Natural killer cell (primary cell): Measurements from ENCODE around the gene PRXL2B. TPM values are rescaled to one million over a fixed set of nuclear protein-coding genes. Genes with fewer than 3 reads are reported as not detected.

Source experiments
- ATAC-seq, 3 donors: fragments of 150-1000 bp in 2 of 3; fragments of 200-7000 bp in 1 of 3; cut with Tn5 transposase; 1 replicate in 1 of 3; 2 replicates in 2 of 3; pipeline ENCODE4 v1.10.0; 2021; ENCODE audit warnings: mild to moderate bottlenecking in 2 of 3, moderate library complexity in 2 of 3
- DNase-seq, 2 donors: peaks; one replicate each; pipeline versions ENCODE4 v3.0.0 to v3.0.0-alpha.2; 2013 to 2021; ENCODE audit warnings: mixed read lengths in 1 of 2
- H3K27ac ChIP-seq: one replicate; pipeline ENCODE4 v1.5.1; 2013; ENCODE audit warnings: mild to moderate bottlenecking, low read length
- H3K27me3 ChIP-seq: one replicate; pipeline ENCODE4 v1.6.1; 2013; ENCODE audit warnings: low read length; ENCODE audit not compliant: control insufficient read depth, insufficient read depth
- H3K36me3 ChIP-seq: one replicate; pipeline ENCODE4 v1.6.1; 2013; ENCODE audit warnings: low read length; ENCODE audit not compliant: control insufficient read depth, insufficient read depth
- H3K4me1 ChIP-seq: one replicate; pipeline ENCODE4 v1.6.1; 2013; ENCODE audit warnings: low read length; ENCODE audit not compliant: control insufficient read depth, insufficient read depth
- H3K4me3 ChIP-seq: one replicate; pipeline ENCODE4 v1.5.1; 2013; ENCODE audit warnings: low read length
- H3K9me3 ChIP-seq: one replicate; pipeline ENCODE4 v1.6.1; 2013; ENCODE audit warnings: low read length; ENCODE audit not compliant: control insufficient read depth, insufficient read depth
- H3K27ac Mint-ChIP-seq, 2 donors: one replicate each; pipeline ENCODE4 v1.8.0; 2022; ENCODE audit warnings: mild to moderate bottlenecking in 2 of 2, mixed read lengths in 2 of 2, moderate library complexity in 1 of 2
- H3K27me3 Mint-ChIP-seq, 2 donors: one replicate each; pipeline ENCODE4 v1.8.0; 2022; ENCODE audit warnings: low read depth in 2 of 2, mixed read lengths in 2 of 2
- H3K36me3 Mint-ChIP-seq: one replicate; pipeline ENCODE4 v1.8.0; 2022; ENCODE audit warnings: mixed read lengths
- H3K4me1 Mint-ChIP-seq, 2 donors: one replicate each; pipeline ENCODE4 v1.8.0; 2022; ENCODE audit warnings: mixed read lengths in 2 of 2
- H3K4me3 Mint-ChIP-seq: one replicate; pipeline ENCODE4 v1.8.0; 2022; ENCODE audit warnings: mild to moderate bottlenecking, moderate library complexity, mixed read lengths
- H3K9me3 Mint-ChIP-seq, 2 donors: one replicate each; pipeline ENCODE4 v1.8.0; 2022; ENCODE audit warnings: mixed read lengths in 2 of 2
- CTCF ChIP-seq: fragments of 200-600 bp; IDR thresholded peaks from one replicate; pipeline ENCODE4 v1.8.0; 2022; ENCODE audit warnings: antibody characterized with exemption
- WGBS: methylation state at CpG from one replicate; pipeline ENCODE4 v1.1.7; 2013; ENCODE audit warnings: missing lambda C conversion rate; ENCODE audit not compliant: insufficient coverage; 5-methylcytosine and 5-hydroxymethylcytosine counted together
- intact Hi-C: fragments of 100-400 bp; cut with micrococcal nuclease; formaldehyde crosslinking; loops from one replicate; pipeline ENCODE4 v1.14.2; 2022
- total RNA-seq, 4 donors: library from RNA; stranded (reverse); fragments of 120-200 nt in 1 of 4; gene quantifications; one replicate each; pipeline versions ENCODE4 v1.2.3 to v1.2.4, GENCODE V29; 2013 to 2022

The PRXL2B gene
- total RNA-seq, 3 donors from 2014 or later (not counting 1 experiment from before 2014, with no cell fraction given) = 11.3 to 15.1 (median 11.6) TPM

- DNase-seq (no peak), ATAC-seq (no peak)
- Histone ChIP-seq H3K27me3 (no peaks in the 10 kb centered on the region), H3K27ac (no peak overlapping the region), H3K4me1 (peaks cover 11% of the 10 kb centered on the region), H3K4me3 (no peak overlapping the region), H3K9me3 (no peaks in the 10 kb centered on the region), H3K36me3 (peaks cover under 1% of the 10 kb centered on the region)
- TF ChIP-seq CTCF = no peak
- Mint-ChIP-seq H3K4me1 (peaks cover 0 to 13% of the 10 kb centered on the region in 2 donors), H3K4me3 (no peak overlapping the region), H3K36me3 (no peaks in the 10 kb centered on the region), H3K27ac (no peak overlapping the region), H3K27me3 (peaks cover 4 to 8% of the 10 kb centered on the region in 2 donors), H3K9me3 (no peaks in the 10 kb centered on the region)
- 90% methylated on average over 17 of the region's 17 CpGs for WGBS
- intact Hi-C loops = no loop called here
Measured at GRCh38 chr1:2594641-2595131, 8.1 kb downstream of the PRXL2B start.

- Mint-ChIP-seq H3K4me3 (no peak overlapping the region), H3K9me3 (no peaks in the 10 kb centered on the region), H3K4me1 (peaks cover 0 to 13% of the 10 kb centered on the region in 2 donors), H3K36me3 (no peaks in the 10 kb centered on the region), H3K27ac (no peak overlapping the region), H3K27me3 (peaks cover 4 to 8% of the 10 kb centered on the region in 2 donors)
- TF ChIP-seq CTCF = no peak
- DNase-seq = no peak
- no peaks in the 10 kb centered on the region for H3K9me3 ChIP-seq
- ATAC-seq = no peak
- no peaks in the 10 kb centered on the region for H3K27me3 ChIP-seq
- 90% methylated on average over 19 of the region's 19 CpGs for WGBS
- H3K36me3 ChIP-seq = no peaks in the 10 kb centered on the region
- intact Hi-C loops = no loop called here
- no peak overlapping the region for H3K4me3 ChIP-seq
- no peak overlapping the region for H3K27ac ChIP-seq
- peaks cover 11% of the 10 kb centered on the region for H3K4me1 ChIP-seq
Measured at GRCh38 chr1:2595261-2595811, 8.8 kb downstream of the PRXL2B start.

GRCh38 chr1:2595812-2596529 lies 9.4 kb downstream of the PRXL2B start:
- intact Hi-C loops = no loop called here
- no peaks in the 10 kb centered on the region for H3K27me3 ChIP-seq

More at GRCh38 chr1:2595812-2596529, 9.4 kb downstream of the PRXL2B start:
- H3K4me3 ChIP-seq = no peak overlapping the region
- Mint-ChIP-seq H3K36me3 (no peaks in the 10 kb centered on the region), H3K4me1 (peaks cover 0 to 13% of the 10 kb centered on the region in 2 donors), H3K27me3 (peaks cover 4 to 8% of the 10 kb centered on the region in 2 donors), H3K4me3 (no peak overlapping the region), H3K9me3 (no peaks in the 10 kb centered on the region), H3K27ac (no peak overlapping the region)
- DNase-seq (no peak), ATAC-seq (no peak)
- no peak for TF ChIP-seq CTCF
- H3K9me3 ChIP-seq = no peaks in the 10 kb centered on the region
- 89% methylated on average over 31 of the region's 31 CpGs for WGBS
- no peaks in the 10 kb centered on the region for H3K36me3 ChIP-seq
- peaks cover 11% of the 10 kb centered on the region for H3K4me1 ChIP-seq
- H3K27ac ChIP-seq = no peak overlapping the region
